IMR-90 (cell line): ENCODE results near the gene SIRT7. TPM values are rescaled to one million over a fixed set of nuclear protein-coding genes. Genes with fewer than 3 reads are reported as not detected.
A peak's percentile ranks its signal among the peaks of the same experiment; 100 is the strongest.

ENCODE experiments used
- ATAC-seq: fragments of 200-7000 bp; cut with Tn5 transposase; 2 replicates; pipeline ENCODE4 v1.9.1; 2020; ENCODE audit warnings: low read depth, mild to moderate bottlenecking, moderate library complexity
- BruUV-seq: library from RNA; stranded (reverse); fragments of 400-500 nt; replicated peaks from 2 replicates; lab custom pipeline; 2021; lab: Mats Ljungman, UMichigan
- CTCF ChIA-PET: fragments of 300-600 bp; formaldehyde crosslinking; extraction: SDS; loops from one replicate; lab custom pipeline; 2021; ENCODE audit warnings: antibody characterized with exemption; lab: Yijun Ruan, JAX
- POLR2A ChIA-PET: fragments of 300-600 bp; sonication (Branson Sonifier 250); formaldehyde crosslinking; loops from one replicate; lab custom pipeline; 2022; ENCODE audit warnings: antibody characterized with exemption; ENCODE audit not compliant: unreplicated experiment; lab: Charles Lee
- DNase-seq: peaks from one replicate; pipeline ENCODE4 v3.0.0; 2013
- H2AFZ ChIP-seq: replicated peaks from 2 replicates; pipeline ENCODE3; 2013; ENCODE audit warnings: low read length, mild to moderate bottlenecking; ENCODE audit not compliant: poor library complexity
- H2AK5ac ChIP-seq: 2 replicates; pipeline ENCODE4 v1.6.1; 2013; ENCODE audit warnings: low read depth, low read length, inconsistent platforms
- H2AK9ac ChIP-seq: replicated peaks from 2 replicates; pipeline ENCODE3; 2013; ENCODE audit warnings: mild to moderate bottlenecking, low read depth, low read length, moderate library complexity; ENCODE audit not compliant: poor library complexity
- H2BK120ac ChIP-seq: 2 replicates; pipeline ENCODE4 v1.6.1; 2013; ENCODE audit warnings: low read depth, low read length, inconsistent platforms
- H2BK15ac ChIP-seq: 3 replicates; pipeline ENCODE4 v1.6.1; 2013; ENCODE audit warnings: low read depth, low read length, inconsistent platforms
- H2BK20ac ChIP-seq: 2 replicates; pipeline ENCODE4 v1.6.1; 2013; ENCODE audit warnings: low read depth, mild to moderate bottlenecking, inconsistent platforms, low read length, moderate library complexity
- H2BK5ac ChIP-seq: 2 replicates; pipeline ENCODE4 v1.6.1; 2013; ENCODE audit warnings: mild to moderate bottlenecking, low read depth, low read length, inconsistent platforms; ENCODE audit not compliant: poor library complexity, severe bottlenecking
- H3K14ac ChIP-seq: replicated peaks from 2 replicates; pipeline ENCODE4 v1.6.1; 2013; ENCODE audit warnings: low read depth, low read length, inconsistent platforms
- H3K18ac ChIP-seq: 2 replicates; pipeline ENCODE4 v1.6.1; 2013; ENCODE audit warnings: low read depth, low read length, control low read depth
- H3K23ac ChIP-seq: 2 replicates; pipeline ENCODE4 v1.6.1; 2013; ENCODE audit warnings: low read depth, low read length, inconsistent platforms
- H3K27ac ChIP-seq: 2 replicates; pipeline ENCODE4 v1.5.1; 2013; ENCODE audit warnings: mild to moderate bottlenecking, control low read depth, low read length; ENCODE audit not compliant: insufficient read depth
- H3K27me3 ChIP-seq: 2 replicates; pipeline ENCODE4 v1.6.1; 2013; ENCODE audit warnings: low read length; ENCODE audit not compliant: control insufficient read depth, insufficient read depth
- H3K36me3 ChIP-seq: 2 replicates; pipeline ENCODE4 v1.6.1; 2013; ENCODE audit warnings: low read length, mixed read lengths; ENCODE audit not compliant: control insufficient read depth, insufficient read depth
- H3K4ac ChIP-seq: 2 replicates; pipeline ENCODE4 v1.6.1; 2013; ENCODE audit warnings: low read depth, low read length, inconsistent platforms
- H3K4me1 ChIP-seq: 2 replicates; pipeline ENCODE4 v1.6.1; 2013; ENCODE audit warnings: low read length, mixed read lengths; ENCODE audit not compliant: control insufficient read depth, insufficient read depth
- H3K4me2 ChIP-seq: 2 replicates; pipeline ENCODE4 v1.6.1; 2013; ENCODE audit warnings: low read depth, mild to moderate bottlenecking, control low read depth, low read length, moderate library complexity
- H3K4me3 ChIP-seq: 2 replicates; pipeline ENCODE4 v1.5.1; 2013; ENCODE audit warnings: low read depth, mild to moderate bottlenecking, control low read depth, low read length, moderate library complexity; ENCODE audit not compliant: insufficient read depth
- H3K56ac ChIP-seq: 2 replicates; pipeline ENCODE4 v1.6.1; 2013; ENCODE audit warnings: low read length, inconsistent platforms; ENCODE audit not compliant: insufficient read depth; ENCODE audit errors: extremely low read depth
- H3K79me1 ChIP-seq, 2 experiments: 2 replicates each; pipeline ENCODE4 v1.6.1; 2013; ENCODE audit warnings: low read length in 2 of 2, inconsistent platforms in 1 of 2, low read depth in 1 of 2
- H3K9ac ChIP-seq: 2 replicates; pipeline ENCODE4 v1.6.1; 2013; ENCODE audit warnings: low read depth, low read length, control low read depth
- H3K9me1 ChIP-seq: 2 replicates; pipeline ENCODE4 v1.6.1; 2013; ENCODE audit warnings: low read length, inconsistent platforms; ENCODE audit not compliant: insufficient read depth
- H3K9me3 ChIP-seq: 2 replicates; pipeline ENCODE4 v1.6.1; 2013; ENCODE audit warnings: low read length; ENCODE audit not compliant: control insufficient read depth, insufficient read depth
- H4K20me1 ChIP-seq: 2 replicates; pipeline ENCODE4 v1.6.1; 2013; ENCODE audit warnings: low read length, inconsistent platforms; ENCODE audit not compliant: insufficient read depth
- H4K5ac ChIP-seq: 2 replicates; pipeline ENCODE4 v1.6.1; 2013; ENCODE audit warnings: mild to moderate bottlenecking, low read depth, low read length, control low read depth
- H4K8ac ChIP-seq, 2 experiments: 2 replicates each; pipeline ENCODE4 v1.6.1; 2013; ENCODE audit warnings: low read depth in 2 of 2, low read length in 2 of 2, control low read depth in 1 of 2, inconsistent platforms in 1 of 2
- H4K91ac ChIP-seq: 2 replicates; pipeline ENCODE4 v1.6.1; 2013; ENCODE audit warnings: low read depth, low read length, inconsistent platforms; ENCODE audit not compliant: insufficient read depth
- BHLHE40 ChIP-seq: fragments of 150-350 bp; IDR thresholded peaks from 2 replicates; pipeline ENCODE4 v1.6.1; 2016; ENCODE audit warnings: mild to moderate bottlenecking, low read depth, low read length
- CEBPB ChIP-seq: IDR thresholded peaks from 2 replicates; pipeline ENCODE4 v1.6.1; 2012; ENCODE audit warnings: low read depth, low read length, improper control_type of control experiment
- FOS ChIP-seq: fragments of 150-350 bp; IDR thresholded peaks from 2 replicates; pipeline ENCODE4 v1.6.1; 2016; ENCODE audit warnings: low read depth, low read length
- MXI1 ChIP-seq: IDR thresholded peaks from 2 replicates; pipeline ENCODE4 v1.6.1; 2012; ENCODE audit warnings: low read depth, mild to moderate bottlenecking, low read length, moderate library complexity, borderline replicate concordance
- RFX5 ChIP-seq: IDR thresholded peaks from 2 replicates; pipeline ENCODE4 v1.8.0; 2012; ENCODE audit warnings: low read depth, mild to moderate bottlenecking, low read length, moderate library complexity
- WGBS, 2 experiments: methylation state at CpG; one replicate each; pipeline versions ENCODE4 v1.1.5 to v1.1.7; 2013; ENCODE audit warnings: missing lambda C conversion rate in 2 of 2; ENCODE audit not compliant: insufficient read length in 1 of 2; ENCODE audit errors: extremely low coverage in 2 of 2; 5-methylcytosine and 5-hydroxymethylcytosine counted together
- dilution Hi-C: fragments of 300-500 bp; cut with HindIII; formaldehyde crosslinking; loops from one replicate; pipeline ENCODE4 v1.14.3; 2018; ENCODE audit warnings: low sequenced_read_pairs; ENCODE audit not compliant: unreplicated experiment
- in situ Hi-C: fragments of 300-500 bp; cut with MboI; formaldehyde crosslinking; loops from 3 replicates; pipeline ENCODE4 v1.14.3; 2019; ENCODE audit warnings: low sequenced_read_pairs, inconsistent platforms, mixed read lengths
- intact Hi-C: fragments of 100-400 bp; cut with micrococcal nuclease; formaldehyde crosslinking; loops from 2 replicates; pipeline ENCODE4 v1.10.0; 2022
- polyA plus RNA-seq, 3 experiments: library from polyadenylated mRNA; depleted of rRNA; stranded (reverse); fragments of >200 nt; gene quantifications; 2 replicates each; pipeline ENCODE4 v1.2.3, GENCODE V29; 2012; ENCODE audit warnings: low replicate concordance in 1 of 3
- total RNA-seq: library from RNA; depleted of rRNA; stranded (reverse); fragments of >200 nt; gene quantifications from 2 replicates; pipeline ENCODE4 v1.2.3, GENCODE V29; 2012

SIRT7 gene
- total and polyA plus RNA-seq, 2 of the 4 experiments (the other 2 are of a cell fraction), result 14.5 to 19.8 TPM

- CTCF ChIA-PET, result no interaction called here
These were observed 27.3 kb downstream of the SIRT7 start for GRCh38 chr17:81890447-81891302.

More at GRCh38 chr17:81890447-81891302, 27.3 kb downstream of the SIRT7 start:
- Histone ChIP-seq H4K20me1 (peaks cover 16% of the 10 kb centered on the region), H4K91ac (peak overlapping the region; percentile 4; the same call in 1 of the 2 replicates), H4K8ac (peak overlapping the region in 1 of 2 experiments; percentile 69; a peak in 2 of 4 replicates), H3K27me3 (no peaks in the 10 kb centered on the region), H2BK5ac (peak overlapping the region; percentile 23), H3K23ac (peak overlapping the region; percentile 89), H2BK20ac (no peak overlapping the region), H2AK9ac (peak overlapping the region; percentile 99), H3K36me3 (peaks cover 54% of the 10 kb centered on the region), H2BK120ac (no peak overlapping the region), H3K9ac (peak overlapping the region; percentile 82), H3K4me2 (peak overlapping the region; percentile 95), H3K4ac (peak overlapping the region; percentile 75), H4K5ac (no peak overlapping the region), H3K56ac (peak overlapping the region; percentile 72), H3K79me1 (peaks cover 41 to 74% of the 10 kb centered on the region in 2 experiments), H2BK15ac (no peak overlapping the region), H3K14ac (peak overlapping the region; percentile 86), H3K4me1 (peaks cover 4% of the 10 kb centered on the region; the same call in 1 of the 2 replicates), H3K4me3 (peak overlapping the region; percentile 97), H2AK5ac (peak overlapping the region; percentile 66), H3K27ac (peak overlapping the region; percentile 75), H3K18ac (no peak overlapping the region), H3K9me3 (no peaks in the 10 kb centered on the region), H3K9me1 (0 out of 2 replicates have a peak, but pooled peaks cover 4% of the 10 kb centered on the region), H2AFZ (peak overlapping the region; percentile 61)
- BruUV-seq, result no TSS peak
- ATAC-seq, result peak; percentile 6
- POLR2A ChIA-PET, result interaction anchor here (0.5 kb wide), 1 partner anchor 207 kb away, joined by 8 read pairs; the partner anchor contains the start of genes ARL16 and HGS
- intact Hi-C loops, result no loop called here
- no peak for DNase-seq
- TF ChIP-seq RFX5, result no peak
- no peak for TF ChIP-seq BHLHE40
- no peak for TF ChIP-seq FOS
- TF ChIP-seq MXI1, result peak; percentile 63; the same call in 1 of the 2 replicates
- no peak for TF ChIP-seq CEBPB
- in situ Hi-C loops, result no loop called here
- 30% methylated on average over 21 of the region's 69 CpGs; no CpG with 5 or more reads in 1 of the 2 experiments for WGBS, 2 experiments
- dilution Hi-C loops, result no loop called here
